Measurements from ENCODE around the gene GGT6. TPM values are rescaled to one million over a fixed set of nuclear protein-coding genes. Genes with fewer than 3 reads are reported as not detected.
"Not testable (repeated sequence)": the region's sequence is repeated elsewhere in the genome, so short reads cannot be mapped to it uniquely, and the experiment has no call there.

The GGT6 gene
- total RNA-seq, 1 donor, result not detected

- H2AFZ ChIP-seq (ENCODE audit: low read length), result no peak overlapping the region
- no peaks in the 10 kb centered on the region for H3K9me3 ChIP-seq (ENCODE audit: low read depth, low read length)
- TF ChIP-seq, protein P1, sequence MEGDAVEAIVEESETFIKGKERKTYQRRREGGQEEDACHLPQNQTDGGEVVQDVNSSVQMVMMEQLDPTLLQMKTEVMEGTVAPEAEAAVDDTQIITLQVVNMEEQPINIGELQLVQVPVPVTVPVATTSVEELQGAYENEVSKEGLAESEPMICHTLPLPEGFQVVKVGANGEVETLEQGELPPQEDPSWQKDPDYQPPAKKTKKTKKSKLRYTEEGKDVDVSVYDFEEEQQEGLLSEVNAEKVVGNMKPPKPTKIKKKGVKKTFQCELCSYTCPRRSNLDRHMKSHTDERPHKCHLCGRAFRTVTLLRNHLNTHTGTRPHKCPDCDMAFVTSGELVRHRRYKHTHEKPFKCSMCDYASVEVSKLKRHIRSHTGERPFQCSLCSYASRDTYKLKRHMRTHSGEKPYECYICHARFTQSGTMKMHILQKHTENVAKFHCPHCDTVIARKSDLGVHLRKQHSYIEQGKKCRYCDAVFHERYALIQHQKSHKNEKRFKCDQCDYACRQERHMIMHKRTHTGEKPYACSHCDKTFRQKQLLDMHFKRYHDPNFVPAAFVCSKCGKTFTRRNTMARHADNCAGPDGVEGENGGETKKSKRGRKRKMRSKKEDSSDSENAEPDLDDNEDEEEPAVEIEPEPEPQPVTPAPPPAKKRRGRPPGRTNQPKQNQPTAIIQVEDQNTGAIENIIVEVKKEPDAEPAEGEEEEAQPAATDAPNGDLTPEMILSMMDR (IDR thresholded peaks at IDR 0.05; ENCODE audit: extremely low read depth, low read depth, low read length), result no peak
- H3K79me2 ChIP-seq (ENCODE audit: insufficient read depth, low read length), result no peaks in the 10 kb centered on the region
- H3K4me2 ChIP-seq (ENCODE audit: insufficient read depth, low read length), result no peak overlapping the region
- no peaks in the 10 kb centered on the region for H3K4me1 ChIP-seq (ENCODE audit: insufficient read depth, low read length)
- peak; percentile 65 for DNase-seq (ENCODE audit: insufficient read length, low spot score, missing footprints)
- peaks cover 12% of the 10 kb centered on the region for H3K27me3 ChIP-seq (ENCODE audit: insufficient read depth, low read length)
- H3K4me3 ChIP-seq (ENCODE audit: insufficient read depth, low read length), result no peak overlapping the region
- no peaks in the 10 kb centered on the region for H4K20me1 ChIP-seq (ENCODE audit: insufficient read depth, low read length)
- H3K36me3 ChIP-seq (ENCODE audit: insufficient read depth, low read length), result no peaks in the 10 kb centered on the region
- no peak overlapping the region for H3K27ac ChIP-seq (ENCODE audit: low read depth, low read length)
Observed at GRCh38 chr17:4598776-4599504, 38.6 kb upstream of the GGT6 start.

DNA sequence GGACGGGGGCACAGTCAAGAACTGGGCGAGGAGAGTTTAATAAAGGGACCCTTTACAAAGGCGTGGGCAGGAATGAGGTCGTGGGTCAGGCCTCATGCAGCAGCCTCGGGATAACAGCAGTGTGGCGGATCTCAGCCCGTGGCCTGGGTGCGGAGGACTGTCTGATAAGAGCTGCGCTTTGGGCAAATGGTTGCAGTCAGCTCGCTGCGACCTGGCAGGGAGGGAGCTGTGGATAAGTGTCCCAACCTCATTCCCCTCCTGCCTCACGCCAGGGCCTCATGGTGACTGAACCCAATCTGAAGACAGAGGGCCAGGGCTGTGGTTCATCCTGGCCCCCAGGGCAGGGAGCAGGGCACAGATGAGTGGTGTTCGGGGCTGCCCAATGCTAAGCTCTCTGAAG, 37.6 kb upstream of the GGT6 start:
- no peaks in the 10 kb centered on the region for H3K4me1 ChIP-seq (ENCODE audit: insufficient read depth, low read length)
- TF ChIP-seq, protein P1 (IDR thresholded peaks at IDR 0.05; ENCODE audit: extremely low read depth, low read depth, low read length), result no peak
- H2AFZ ChIP-seq (ENCODE audit: low read length), result no peak overlapping the region
- no peak for DNase-seq (ENCODE audit: insufficient read length, low spot score, missing footprints)
- H3K4me2 ChIP-seq (ENCODE audit: insufficient read depth, low read length), result no peak overlapping the region
- peaks cover 12% of the 10 kb centered on the region for H3K27me3 ChIP-seq (ENCODE audit: insufficient read depth, low read length)
- H3K9me3 ChIP-seq (ENCODE audit: low read depth, low read length), result no peaks in the 10 kb centered on the region
- H3K36me3 ChIP-seq (ENCODE audit: insufficient read depth, low read length), result no peaks in the 10 kb centered on the region
- no peak overlapping the region for H3K27ac ChIP-seq (ENCODE audit: low read depth, low read length)
- H4K20me1 ChIP-seq (ENCODE audit: insufficient read depth, low read length), result no peaks in the 10 kb centered on the region
- H3K4me3 ChIP-seq (ENCODE audit: insufficient read depth, low read length), result no peak overlapping the region
- no peaks in the 10 kb centered on the region for H3K79me2 ChIP-seq (ENCODE audit: insufficient read depth, low read length)

DNA sequence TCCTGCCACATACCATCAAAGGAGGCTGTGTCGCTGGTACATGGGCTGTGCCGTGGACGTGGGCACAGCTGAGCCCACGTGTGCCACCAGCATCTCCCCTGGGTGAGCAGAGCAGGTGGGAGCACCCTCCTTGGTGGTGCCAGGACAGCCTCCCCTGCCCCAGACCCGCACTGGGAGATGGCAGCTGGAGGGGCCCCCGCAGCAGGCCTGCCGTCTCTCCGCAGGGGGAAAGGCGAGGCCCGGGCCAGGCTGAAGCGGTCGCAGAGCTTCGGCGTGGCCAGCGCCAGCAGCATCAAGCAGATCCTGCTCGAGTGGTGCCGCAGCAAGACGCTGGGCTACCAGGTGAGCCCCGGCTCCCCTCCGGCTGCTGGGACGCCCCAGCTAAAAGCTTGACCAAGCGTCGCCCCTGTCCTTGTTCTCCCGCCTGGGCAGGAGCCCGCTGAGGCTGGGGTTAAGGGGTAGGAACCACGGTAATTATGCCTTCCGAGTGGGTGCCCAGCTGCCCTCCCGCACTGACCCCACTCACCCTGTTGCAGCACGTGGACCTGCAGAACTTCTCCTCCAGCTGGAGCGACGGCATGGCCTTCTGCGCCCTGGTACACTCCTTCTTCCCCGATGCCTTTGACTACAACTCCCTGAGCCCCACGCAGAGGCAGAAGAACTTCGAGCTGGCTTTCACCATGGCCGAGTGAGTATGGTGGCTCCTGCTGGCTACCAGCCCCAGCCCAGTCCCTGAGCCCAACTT, 36.4 kb upstream of the GGT6 start:
- peak; percentile 54 for DNase-seq (ENCODE audit: insufficient read length, low spot score, missing footprints)
- TF ChIP-seq, protein P1 (IDR thresholded peaks at IDR 0.05; ENCODE audit: extremely low read depth, low read depth, low read length), result no peak
- no peaks in the 10 kb centered on the region for H3K4me1 ChIP-seq (ENCODE audit: insufficient read depth, low read length)
- no peak overlapping the region for H2AFZ ChIP-seq (ENCODE audit: low read length)
- no peak overlapping the region for H3K4me2 ChIP-seq (ENCODE audit: insufficient read depth, low read length)
- H4K20me1 ChIP-seq (ENCODE audit: insufficient read depth, low read length), result no peaks in the 10 kb centered on the region
- H3K36me3 ChIP-seq (ENCODE audit: insufficient read depth, low read length), result no peaks in the 10 kb centered on the region
- no peaks in the 10 kb centered on the region for H3K79me2 ChIP-seq (ENCODE audit: insufficient read depth, low read length)
- no peak overlapping the region for H3K27ac ChIP-seq (ENCODE audit: low read depth, low read length)
- no peak overlapping the region for H3K4me3 ChIP-seq (ENCODE audit: insufficient read depth, low read length)
- peaks cover 12% of the 10 kb centered on the region for H3K27me3 ChIP-seq (ENCODE audit: insufficient read depth, low read length)
- H3K9me3 ChIP-seq (ENCODE audit: low read depth, low read length), result no peaks in the 10 kb centered on the region

GRCh38 chr17:4595685-4596342, 35.4 kb upstream of the GGT6 start:
- H2AFZ ChIP-seq (ENCODE audit: low read length); H3K4me2 ChIP-seq (ENCODE audit: insufficient read depth, low read length); H3K79me2 ChIP-seq (ENCODE audit: insufficient read depth, low read length); H3K4me1 ChIP-seq (ENCODE audit: insufficient read depth, low read length); H4K20me1 ChIP-seq (ENCODE audit: insufficient read depth, low read length); H3K4me3 ChIP-seq (ENCODE audit: insufficient read depth, low read length); H3K27ac ChIP-seq (ENCODE audit: low read depth, low read length); H3K9me3 ChIP-seq (ENCODE audit: low read depth, low read length); H3K36me3 ChIP-seq (ENCODE audit: insufficient read depth, low read length); DNase-seq (ENCODE audit: insufficient read length, low spot score, missing footprints): not testable (repeated sequence)
- H3K27me3 ChIP-seq (ENCODE audit: insufficient read depth, low read length), result peaks cover 18% of the 10 kb centered on the region

Measured in osteoblast (primary cell).